HG03432 (cell line): ENCODE measurements around the gene C10orf90.
"Not testable (repeated sequence)": the region's sequence is repeated elsewhere in the genome, so short reads cannot be mapped to it uniquely, and the experiment has no call there.

Experiments
- ATAC-seq: cut with Tn5 transposase; IDR thresholded peaks from one replicate; pipeline ENCODE4 v1.9.1; 2021; ENCODE audit warnings: mild to moderate bottlenecking, moderate library complexity; ENCODE audit not compliant: unreplicated experiment

The C10orf90 gene

GRCh38 chr10:126402721-126403695 is 267.5 kb downstream of the C10orf90 start:
- no peak for ATAC-seq

- no peak for ATAC-seq
Measured at GRCh38 chr10:126400641-126401040, 269.9 kb downstream of the C10orf90 start.

GRCh38 chr10:126398924-126399323 is 271.6 kb downstream of the C10orf90 start:
- ATAC-seq: no peak

- no peak for ATAC-seq
Measured at GRCh38 chr10:126398383-126398743, 272.1 kb downstream of the C10orf90 start.

GRCh38 chr10:126397640-126398382 is 272.7 kb downstream of the C10orf90 start:
- no peak for ATAC-seq

- no peak for ATAC-seq
Measured at GRCh38 chr10:126397156-126397555, 273.3 kb downstream of the C10orf90 start.

- no peak for ATAC-seq
Measured at GRCh38 chr10:126394948-126395347, 275.5 kb downstream of the C10orf90 start.

- no peak for ATAC-seq
Measured at GRCh38 chr10:126393076-126393475, 277.4 kb downstream of the C10orf90 start.

GRCh38 chr10:126392469-126392868 is 278.0 kb downstream of the C10orf90 start:
- no peak for ATAC-seq

- ATAC-seq: no peak
Measured at GRCh38 chr10:126392068-126392467, 278.4 kb downstream of the C10orf90 start.

GRCh38 chr10:126391192-126391885 is 279.2 kb downstream of the C10orf90 start:
- ATAC-seq: no peak

- ATAC-seq: no peak
Measured at GRCh38 chr10:126390324-126390723, 280.2 kb downstream of the C10orf90 start.

- no peak for ATAC-seq
Measured at GRCh38 chr10:126387931-126388911, 282.3 kb downstream of the C10orf90 start, which contains the start of gene ADAM12. ADAM12 (minus strand) TSS chr10:126388477; CDS start chr10:126388145, 332 bp downstream.

GRCh38 chr10:126387041-126387921 is 283.2 kb downstream of the C10orf90 start:
- ATAC-seq: peak; percentile 54

- no peak for ATAC-seq
Measured at GRCh38 chr10:126384269-126384873, 286.1 kb downstream of the C10orf90 start.

GRCh38 chr10:126380352-126381076 is 290.0 kb downstream of the C10orf90 start:
- no peak for ATAC-seq

GRCh38 chr10:126379166-126379565 is 291.3 kb downstream of the C10orf90 start:
- not testable (repeated sequence) for ATAC-seq

- no peak for ATAC-seq
Measured at GRCh38 chr10:126376956-126377355, 293.5 kb downstream of the C10orf90 start.
